GM21381 (cell line): Measurements from ENCODE around the gene HTR1D.

Experiments used
- ATAC-seq: cut with Tn5 transposase; IDR thresholded peaks from one replicate; pipeline ENCODE4 v1.9.1; 2021; ENCODE audit warnings: mild to moderate bottlenecking, moderate library complexity; ENCODE audit not compliant: unreplicated experiment

Gene HTR1D

DNA sequence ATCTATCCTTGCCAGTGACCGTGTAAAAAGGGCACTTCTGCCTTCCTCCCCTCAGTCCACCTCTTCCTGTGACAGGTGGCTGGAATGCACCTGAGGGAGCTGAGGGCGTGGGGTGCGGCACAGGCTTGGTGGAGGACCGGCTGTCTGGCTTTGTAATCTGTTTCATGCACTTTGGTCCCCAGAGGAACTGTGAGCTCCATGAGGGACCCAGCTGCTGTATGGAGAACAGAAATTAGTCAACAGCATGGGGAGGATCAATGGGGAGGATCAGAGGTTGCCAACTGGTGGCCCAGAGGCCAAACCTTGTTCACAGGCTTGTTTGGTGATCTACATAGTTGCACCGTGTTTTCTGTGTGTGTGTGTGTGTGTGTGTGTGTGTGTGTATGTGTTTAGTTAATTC, 29.7 kb downstream of the HTR1D start:
- ATAC-seq: no peak

GRCh38 chr1:23185381-23185780, 31.9 kb downstream of the HTR1D start:
- no peak for ATAC-seq

- no peak for ATAC-seq
Measured at GRCh38 chr1:23184212-23184934, 32.9 kb downstream of the HTR1D start.

DNA sequence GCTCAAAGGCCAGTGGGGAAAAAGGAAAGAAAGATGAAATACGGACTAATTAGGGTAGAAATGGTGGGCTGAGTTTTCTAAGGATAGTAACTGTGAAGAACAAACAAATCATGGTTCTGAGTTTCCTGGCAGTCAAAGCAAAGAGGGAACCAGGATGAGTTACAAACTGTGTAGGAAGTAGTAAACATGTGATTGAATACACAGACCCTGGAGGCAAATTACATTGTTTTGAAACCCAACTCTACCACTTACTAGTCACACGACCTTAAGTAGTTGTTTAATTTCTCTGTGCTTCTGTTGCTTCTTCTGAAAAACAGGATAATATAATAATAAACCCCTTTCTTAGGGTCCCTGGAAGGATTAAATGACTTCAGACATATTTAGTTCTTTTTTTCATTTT, 37.4 kb downstream of the HTR1D start:
- no peak for ATAC-seq

GRCh38 chr1:23178950-23179349, 38.4 kb downstream of the HTR1D start:
- ATAC-seq: no peak

- ATAC-seq: no peak
Measured at GRCh38 chr1:23178414-23178813, 38.9 kb downstream of the HTR1D start.

DNA sequence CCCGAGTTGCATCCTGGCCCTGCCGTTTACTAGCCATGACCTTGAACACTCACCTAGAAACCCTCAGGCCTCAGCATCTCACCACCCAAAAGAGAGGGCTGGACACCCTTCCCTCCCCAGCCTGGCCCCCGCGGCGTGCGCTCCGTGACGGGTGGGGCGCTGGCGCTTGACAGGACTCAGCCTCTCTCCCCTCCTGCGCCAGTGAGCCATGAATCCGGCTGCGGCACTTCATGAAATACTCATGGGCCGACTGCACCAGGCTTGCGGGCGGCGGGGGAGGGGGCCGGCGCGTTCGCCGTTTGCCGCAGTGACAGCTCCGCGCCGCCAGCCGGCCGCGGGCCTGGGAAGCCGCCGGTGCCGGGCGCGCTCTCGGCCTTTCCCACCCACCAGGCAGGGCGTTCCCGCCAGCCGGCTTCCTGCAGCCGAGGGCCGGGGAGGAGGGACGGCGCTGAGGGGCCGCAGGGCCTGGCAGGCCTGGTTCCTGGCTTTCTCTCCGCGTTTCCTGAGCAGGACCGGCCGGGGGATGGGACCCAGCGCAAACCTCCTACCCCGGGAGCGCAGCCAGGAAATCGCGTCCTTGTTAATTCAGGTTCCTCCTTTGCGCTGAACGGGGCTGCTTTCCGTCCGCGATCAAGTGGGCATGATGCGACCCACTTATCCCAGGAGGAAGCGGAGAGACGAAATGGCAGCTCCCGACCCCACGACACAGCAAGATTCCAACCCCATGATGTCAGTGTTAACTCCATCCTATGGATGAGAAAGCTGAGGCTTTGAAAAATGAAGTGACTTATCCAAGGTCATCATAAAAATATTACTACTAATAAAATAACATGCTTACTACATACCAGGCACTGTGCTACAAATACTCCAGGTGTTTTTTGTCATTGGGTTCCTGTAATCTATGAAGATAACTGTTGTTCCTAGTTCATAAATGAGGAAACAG, 39.6 kb downstream of the HTR1D start:
- peak; percentile 73 for ATAC-seq

DNA sequence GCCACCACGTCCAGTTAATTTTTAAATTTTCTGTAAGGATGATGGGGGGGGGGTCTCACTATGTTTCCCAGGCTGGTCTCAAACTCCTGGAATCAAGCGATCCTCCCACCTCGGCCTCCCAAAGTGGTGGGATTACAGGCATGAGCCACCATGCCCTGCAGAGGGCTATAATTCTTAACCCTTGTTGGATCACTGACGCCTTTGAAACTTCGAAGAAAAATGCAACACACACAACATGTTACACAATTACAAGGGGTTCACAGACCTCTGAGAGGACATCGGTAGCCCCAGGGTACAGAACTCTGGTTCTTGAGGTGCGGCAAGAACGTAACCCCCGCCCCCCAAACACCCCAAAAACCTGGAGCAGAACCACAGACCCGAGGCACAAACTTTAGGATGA, 40.3 kb downstream of the HTR1D start:
- no peak for ATAC-seq

DNA sequence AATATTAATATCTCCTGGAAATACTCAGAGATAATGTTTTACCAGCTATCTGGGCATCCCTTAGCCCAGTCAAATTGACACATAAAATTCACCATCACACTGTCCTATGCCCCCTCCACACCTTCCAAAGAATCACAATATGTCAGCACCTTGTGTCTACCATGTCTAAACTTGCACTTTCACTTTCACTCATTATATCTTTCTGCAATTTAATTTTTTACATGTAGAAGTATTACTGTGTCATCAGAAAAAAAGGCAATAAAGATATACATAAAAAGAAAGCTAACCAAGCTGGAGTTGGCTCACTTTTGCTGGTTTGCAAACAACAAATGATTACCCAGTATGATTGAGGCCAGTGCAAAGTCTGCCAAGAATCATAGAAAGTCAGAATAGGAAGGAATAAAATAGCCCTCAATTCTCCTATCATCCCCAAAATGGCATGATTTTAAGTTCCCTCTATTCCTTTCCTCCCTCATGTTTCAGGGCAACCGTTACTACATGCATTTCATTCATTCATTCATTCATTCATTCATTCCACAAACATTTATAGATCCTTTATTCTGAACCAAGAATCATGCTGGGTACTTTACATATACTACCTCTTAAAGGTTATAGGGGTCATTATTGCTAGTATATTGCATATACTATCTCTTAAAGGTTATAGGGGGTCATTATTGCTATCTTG, 42.7 kb downstream of the HTR1D start:
- no peak for ATAC-seq

GRCh38 chr1:23171181-23171755, 46.0 kb downstream of the HTR1D start:
- no peak for ATAC-seq

GRCh38 chr1:23169727-23170335, 47.5 kb downstream of the HTR1D start:
- ATAC-seq: no peak

GRCh38 chr1:23169195-23169575, 48.1 kb downstream of the HTR1D start:
- no peak for ATAC-seq

DNA sequence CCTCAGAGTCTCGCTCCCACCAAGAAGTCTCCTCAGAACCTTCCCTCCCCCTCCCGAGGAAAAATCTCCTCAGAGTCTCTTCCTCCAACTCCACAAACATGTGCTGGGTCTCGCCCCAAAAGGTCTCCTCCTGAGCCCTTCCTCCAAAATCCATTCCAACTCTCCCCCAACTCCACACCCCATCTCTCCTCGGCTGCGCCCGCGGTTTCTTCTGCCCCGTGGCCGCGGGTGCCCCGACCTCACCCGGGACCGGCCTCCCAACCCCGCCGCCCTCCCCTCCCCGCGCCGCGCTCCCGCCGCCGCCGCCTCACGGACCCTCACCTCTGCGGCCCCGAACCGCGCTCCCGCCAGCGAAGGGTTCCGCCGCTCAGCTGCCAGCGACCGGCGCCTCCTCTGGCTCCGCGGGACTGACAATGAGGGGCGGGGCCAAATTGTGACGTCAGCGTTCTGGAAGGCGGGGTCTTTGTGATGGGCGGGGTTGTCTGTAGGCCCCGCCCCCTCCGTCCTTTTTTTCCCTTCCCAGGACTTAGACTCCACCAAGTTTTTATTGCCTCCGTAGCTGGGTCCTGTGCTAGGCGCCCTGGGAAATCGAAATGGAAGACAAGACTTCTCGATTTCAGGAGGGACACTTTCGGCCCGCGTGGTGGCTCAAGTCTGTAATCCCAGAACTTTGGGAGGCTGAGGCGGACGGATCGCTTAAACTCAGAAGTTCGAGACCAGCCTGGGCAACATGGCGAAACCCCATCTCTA, 48.7 kb downstream of the HTR1D start, which contains the start of gene LUZP1:
Gene LUZP1, minus strand, starts transcription at position 412 of the 750 bp plus-strand sequence.
- peak; percentile 72 for ATAC-seq

DNA sequence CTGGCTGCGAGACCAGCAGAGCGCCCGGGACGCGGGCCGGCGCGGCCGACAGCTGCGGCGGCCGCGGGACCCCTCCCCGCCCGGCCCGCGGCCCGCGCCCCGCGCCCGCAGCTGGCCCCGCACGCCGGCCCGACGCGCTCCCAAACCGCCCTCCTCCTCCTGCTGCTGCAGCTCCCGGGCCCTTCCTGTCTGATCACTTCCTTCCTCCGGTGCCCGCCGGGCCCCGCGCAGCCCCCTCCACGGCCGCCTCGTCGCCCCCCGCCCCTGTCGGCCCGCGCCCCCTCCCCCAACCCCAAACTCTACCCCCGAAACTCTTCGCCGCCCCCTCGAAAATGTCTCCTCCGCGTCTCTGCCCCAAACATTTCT, 49.2 kb downstream of the HTR1D start:
- no peak for ATAC-seq

GRCh38 chr1:23167353-23168078, 49.8 kb downstream of the HTR1D start:
- no peak for ATAC-seq

GRCh38 chr1:23166854-23167253, 50.4 kb downstream of the HTR1D start:
- no peak for ATAC-seq

DNA sequence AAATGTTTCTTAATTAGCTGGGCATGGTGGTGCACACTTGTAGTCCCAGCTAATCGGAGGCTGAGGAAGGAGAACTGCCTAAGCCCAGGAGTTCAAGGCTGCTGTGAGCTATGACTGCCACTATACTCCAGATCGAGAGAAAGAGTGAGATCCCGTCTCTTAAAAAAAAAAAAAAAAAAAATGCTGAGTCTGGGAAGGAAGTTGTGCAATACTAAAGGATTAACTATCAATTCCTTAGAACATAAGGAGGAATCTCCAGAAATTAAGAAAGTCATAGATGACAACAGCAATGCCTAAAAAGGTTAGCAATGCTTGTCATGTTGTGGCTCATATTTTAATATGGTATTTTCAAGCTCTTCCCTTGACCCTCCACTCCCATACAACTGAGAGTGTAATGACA, 53.9 kb downstream of the HTR1D start:
- ATAC-seq: no peak

DNA sequence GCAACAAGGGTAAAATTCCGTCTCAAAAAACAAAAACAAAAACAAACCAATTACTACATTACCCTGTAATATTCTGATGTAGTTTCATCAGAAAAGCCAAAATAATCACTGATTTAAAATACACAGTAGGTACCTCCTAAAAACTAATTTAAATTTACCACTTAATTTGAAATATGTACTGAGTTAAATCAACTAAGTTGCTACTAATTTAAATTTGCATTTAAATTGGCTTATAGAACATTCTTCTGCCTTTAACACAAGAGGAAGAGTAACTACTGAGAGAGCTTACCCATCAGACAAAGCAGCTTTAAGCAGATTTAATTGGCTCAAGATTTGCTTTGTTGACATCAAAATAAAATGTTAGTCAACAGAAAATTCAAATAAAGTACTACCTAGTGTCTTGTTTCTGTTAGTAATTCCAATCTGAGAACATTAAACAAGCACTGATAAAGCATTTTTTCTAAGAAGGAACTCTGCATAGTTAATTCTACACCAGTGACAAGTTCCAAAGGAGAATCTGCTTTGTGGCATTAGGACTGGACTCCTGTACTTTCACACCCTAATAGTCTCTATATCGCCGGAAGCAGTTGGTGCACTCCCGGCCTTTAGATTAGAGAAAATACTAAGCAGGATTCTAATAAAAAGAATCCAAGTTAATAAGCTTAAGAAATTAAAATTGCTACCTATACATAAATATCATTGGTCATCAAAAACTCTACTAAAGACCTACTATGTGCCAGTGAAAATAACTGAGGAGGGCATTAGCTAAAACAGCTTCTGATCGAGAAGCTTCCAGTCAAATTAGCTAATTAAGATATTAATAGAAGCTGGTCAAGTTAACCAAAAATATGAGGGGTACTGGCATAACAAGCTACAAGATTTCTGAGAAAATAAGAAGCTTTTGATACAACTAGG, 57.1 kb downstream of the HTR1D start:
- no peak for ATAC-seq
